Mononuclear cell (primary cell): ENCODE data around the gene DDX31. TPM values are rescaled to one million over a fixed set of nuclear protein-coding genes. Genes with fewer than 3 reads are reported as not detected.

ENCODE experiments used
- H3K27me3 ChIP-seq: 2 replicates; pipeline ENCODE4 v1.6.0; 2011; ENCODE audit warnings: low read length, control low read depth; ENCODE audit not compliant: insufficient read depth
- H3K4me1 ChIP-seq: 2 replicates; pipeline ENCODE4 v1.5.1; 2011; ENCODE audit warnings: mild to moderate bottlenecking, low read length, control low read depth; ENCODE audit not compliant: insufficient read depth
- H3K4me3 ChIP-seq: 2 replicates; pipeline ENCODE4 v1.5.1; 2011; ENCODE audit warnings: mild to moderate bottlenecking, low read length, moderate library complexity
- H3K9me3 ChIP-seq: 2 replicates; pipeline ENCODE4 v1.5.1; 2011; ENCODE audit warnings: low read depth, mild to moderate bottlenecking, control low read depth, low read length
- total RNA-seq: library from RNA; depleted of rRNA; stranded (reverse); fragments of >200 nt; gene quantifications from one replicate; pipeline ENCODE4 v1.2.3, GENCODE V29; 2012

DDX31 gene
- total RNA-seq, 1 donor: 10.3 TPM

- H3K9me3 ChIP-seq: no peaks in the 10 kb centered on the region
- no peaks in the 10 kb centered on the region for H3K27me3 ChIP-seq
- H3K4me1 ChIP-seq: no peaks in the 10 kb centered on the region
- H3K4me3 ChIP-seq: no peak overlapping the region
Measured at GRCh38 chr9:132609184-132609583, 60.6 kb downstream of the DDX31 start.

GRCh38 chr9:132606066-132606465, 63.7 kb downstream of the DDX31 start:
- no peaks in the 10 kb centered on the region for H3K27me3 ChIP-seq
- H3K4me1 ChIP-seq: no peaks in the 10 kb centered on the region
- no peak overlapping the region for H3K4me3 ChIP-seq
- no peaks in the 10 kb centered on the region for H3K9me3 ChIP-seq

- Histone ChIP-seq H3K27me3 (no peaks in the 10 kb centered on the region), H3K4me3 (no peak overlapping the region), H3K4me1 (no peaks in the 10 kb centered on the region), H3K9me3 (no peaks in the 10 kb centered on the region)
Measured at GRCh38 chr9:132605387-132605786, 64.4 kb downstream of the DDX31 start.

GRCh38 chr9:132602207-132602606, 67.6 kb downstream of the DDX31 start:
- no peaks in the 10 kb centered on the region for H3K9me3 ChIP-seq
- H3K27me3 ChIP-seq: no peaks in the 10 kb centered on the region
- no peak overlapping the region for H3K4me3 ChIP-seq
- no peaks in the 10 kb centered on the region for H3K4me1 ChIP-seq

- peaks cover 4% of the 10 kb centered on the region for H3K4me1 ChIP-seq
- no peaks in the 10 kb centered on the region for H3K9me3 ChIP-seq
- no peaks in the 10 kb centered on the region for H3K27me3 ChIP-seq
- H3K4me3 ChIP-seq: no peak overlapping the region
Measured at GRCh38 chr9:132600326-132600984, 69.3 kb downstream of the DDX31 start.

GRCh38 chr9:132597073-132597775, 72.6 kb downstream of the DDX31 start:
- H3K4me3 ChIP-seq: no peak overlapping the region
- peaks cover 4% of the 10 kb centered on the region for H3K4me1 ChIP-seq
- H3K27me3 ChIP-seq: peaks cover 2% of the 10 kb centered on the region
- no peaks in the 10 kb centered on the region for H3K9me3 ChIP-seq

- no peaks in the 10 kb centered on the region for H3K9me3 ChIP-seq
- H3K27me3 ChIP-seq: peaks cover 13% of the 10 kb centered on the region
- H3K4me1 ChIP-seq: peaks cover 4% of the 10 kb centered on the region
- H3K4me3 ChIP-seq: no peak overlapping the region
Measured at GRCh38 chr9:132596200-132596599, 73.6 kb downstream of the DDX31 start.

- H3K4me1 ChIP-seq: peaks cover 4% of the 10 kb centered on the region
- no peak overlapping the region for H3K4me3 ChIP-seq
- no peaks in the 10 kb centered on the region for H3K9me3 ChIP-seq
- peaks cover 19% of the 10 kb centered on the region for H3K27me3 ChIP-seq
Measured at GRCh38 chr9:132595319-132595718, 74.5 kb downstream of the DDX31 start.

GRCh38 chr9:132594412-132594811, 75.4 kb downstream of the DDX31 start:
- H3K27me3 ChIP-seq: peaks cover 23% of the 10 kb centered on the region
- H3K4me1 ChIP-seq: peaks cover 4% of the 10 kb centered on the region
- no peaks in the 10 kb centered on the region for H3K9me3 ChIP-seq
- no peak overlapping the region for H3K4me3 ChIP-seq

GRCh38 chr9:132592451-132592850, 77.3 kb downstream of the DDX31 start:
- Histone ChIP-seq H3K4me1 (peaks cover 4% of the 10 kb centered on the region), H3K9me3 (no peaks in the 10 kb centered on the region), H3K27me3 (peaks cover 40% of the 10 kb centered on the region), H3K4me3 (no peak overlapping the region)

GRCh38 chr9:132591751-132592314, 78.0 kb downstream of the DDX31 start:
- Histone ChIP-seq H3K4me1 (peaks cover 7% of the 10 kb centered on the region), H3K9me3 (no peaks in the 10 kb centered on the region), H3K4me3 (no peak overlapping the region), H3K27me3 (peaks cover 46% of the 10 kb centered on the region)

- Histone ChIP-seq H3K4me3 (no peak overlapping the region), H3K27me3 (peaks cover 52% of the 10 kb centered on the region), H3K9me3 (no peaks in the 10 kb centered on the region), H3K4me1 (peaks cover 10% of the 10 kb centered on the region)
Measured at GRCh38 chr9:132591244-132591643, 78.5 kb downstream of the DDX31 start.

GRCh38 chr9:132590318-132591182, 79.2 kb downstream of the DDX31 start:
- Histone ChIP-seq H3K27me3 (peaks cover 59% of the 10 kb centered on the region), H3K4me3 (no peak overlapping the region), H3K9me3 (no peaks in the 10 kb centered on the region), H3K4me1 (peaks cover 9% of the 10 kb centered on the region)

GRCh38 chr9:132590037-132590317, 79.8 kb downstream of the DDX31 start:
- peaks cover 64% of the 10 kb centered on the region for H3K27me3 ChIP-seq

More at GRCh38 chr9:132590037-132590317, 79.8 kb downstream of the DDX31 start:
- Histone ChIP-seq H3K4me3 (no peak overlapping the region), H3K4me1 (peaks cover 9% of the 10 kb centered on the region), H3K9me3 (no peaks in the 10 kb centered on the region)
